Large intestine (tissue), 3 donors: ENCODE results near the gene GALNT1. TPM values are rescaled to one million over a fixed set of nuclear protein-coding genes. Genes with fewer than 3 reads are reported as not detected.
A peak's percentile ranks its signal among the peaks of the same experiment; 100 is the strongest.

Experiments used
- DNase-seq, 2 donors: peaks; one replicate each; pipeline versions ENCODE4 v3.0.0 to v3.0.0-alpha.2; 2013
- H3K27ac ChIP-seq: one replicate; pipeline ENCODE4 v1.5.1; 2013; ENCODE audit warnings: low read length
- H3K27me3 ChIP-seq: 2 replicates; pipeline ENCODE4 v1.6.1; 2013; ENCODE audit warnings: low read length; ENCODE audit not compliant: control insufficient read depth, insufficient read depth
- H3K36me3 ChIP-seq: 2 replicates; pipeline ENCODE4 v1.6.1; 2013; ENCODE audit warnings: low read length; ENCODE audit not compliant: control insufficient read depth, insufficient read depth
- H3K4me1 ChIP-seq: one replicate; pipeline ENCODE4 v1.6.1; 2013; ENCODE audit warnings: low read length; ENCODE audit not compliant: control insufficient read depth, insufficient read depth
- H3K4me3 ChIP-seq: one replicate; pipeline ENCODE4 v1.5.1; 2013; ENCODE audit warnings: low read length
- H3K9me3 ChIP-seq: one replicate; pipeline ENCODE4 v1.6.1; 2013; ENCODE audit warnings: mild to moderate bottlenecking, low read depth, low read length, moderate library complexity; ENCODE audit not compliant: control insufficient read depth
- WGBS: methylation state at CpG from one replicate; pipeline ENCODE4 v1.1.5; 2013; ENCODE audit warnings: low lambda C conversion rate; ENCODE audit not compliant: insufficient coverage; 5-methylcytosine and 5-hydroxymethylcytosine counted together
- polyA plus RNA-seq: library from polyadenylated mRNA; unstranded; fragments of 120-200 nt; gene quantifications from one replicate; pipeline ENCODE4 v1.2.1, GENCODE V29; 2013

Gene GALNT1
- polyA plus RNA-seq, 1 donor, result 124 TPM

DNA sequence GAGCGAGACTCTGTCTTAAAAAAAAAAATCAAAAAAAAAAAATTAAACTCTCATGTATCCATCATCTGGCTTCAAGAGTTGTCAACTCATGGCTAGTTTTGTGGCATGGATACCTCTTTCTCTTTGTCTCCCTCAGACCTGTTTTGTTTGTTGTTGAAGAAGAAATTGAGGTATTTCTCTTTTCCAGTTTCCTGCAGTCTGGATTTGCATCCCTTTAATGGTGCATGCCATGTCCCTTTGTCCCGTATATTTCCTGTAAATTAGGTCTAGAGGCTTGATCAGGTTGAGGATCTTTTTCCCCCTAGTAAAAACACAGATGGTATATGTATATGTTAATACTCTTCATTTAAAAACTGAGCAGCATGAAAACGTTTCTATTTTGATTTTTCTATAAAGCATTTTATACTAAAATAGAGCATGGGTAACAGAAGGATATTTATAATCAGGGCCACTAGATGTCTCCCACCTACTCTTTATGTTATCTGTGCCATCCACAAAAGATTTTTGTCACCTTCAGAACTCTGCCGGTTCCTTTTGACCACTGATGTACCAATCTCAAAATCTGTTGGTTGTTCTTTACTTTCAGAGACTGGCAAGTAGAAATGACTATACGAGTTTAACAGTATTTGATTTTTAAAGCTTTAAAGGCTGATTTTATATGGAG lies 80.1 kb downstream of the GALNT1 start:
- Histone ChIP-seq H3K27me3 (no peaks in the 10 kb centered on the region), H3K4me1 (no peaks in the 10 kb centered on the region), H3K4me3 (no peak overlapping the region), H3K27ac (no peak overlapping the region), H3K9me3 (no peaks in the 10 kb centered on the region), H3K36me3 (peaks cover 15% of the 10 kb centered on the region)
- no peak for DNase-seq
- WGBS, result 100% methylated on average over 2 of the region's 5 CpGs

GRCh38 chr18:35662293-35663062 lies 80.9 kb downstream of the GALNT1 start:
- WGBS, result 88% methylated on average over 1 of the region's 3 CpGs
- H3K27ac ChIP-seq, result no peak overlapping the region
- H3K4me1 ChIP-seq, result no peaks in the 10 kb centered on the region
- H3K27me3 ChIP-seq, result no peaks in the 10 kb centered on the region
- H3K36me3 ChIP-seq, result peaks cover 22% of the 10 kb centered on the region
- DNase-seq, result no peak
- no peak overlapping the region for H3K4me3 ChIP-seq
- no peaks in the 10 kb centered on the region for H3K9me3 ChIP-seq

- peaks cover 9% of the 10 kb centered on the region for H3K4me1 ChIP-seq
- H3K9me3 ChIP-seq, result peaks cover 3% of the 10 kb centered on the region
- no peak overlapping the region for H3K4me3 ChIP-seq
- DNase-seq, result peak; percentile 29 to 72
- H3K27ac ChIP-seq, result peak overlapping the region; percentile 87
- no CpG with 5 or more reads among the region's 1 CpG for WGBS
- peaks cover 11% of the 10 kb centered on the region for H3K36me3 ChIP-seq
- H3K27me3 ChIP-seq, result no peaks in the 10 kb centered on the region
These were observed 90.5 kb downstream of the GALNT1 start for GRCh38 chr18:35671966-35672603.

GRCh38 chr18:35672897-35673296 lies 91.4 kb downstream of the GALNT1 start:
- Histone ChIP-seq H3K4me1 (peaks cover 9% of the 10 kb centered on the region), H3K4me3 (no peak overlapping the region), H3K27ac (peak overlapping the region; percentile 87), H3K27me3 (no peaks in the 10 kb centered on the region), H3K36me3 (peaks cover 6% of the 10 kb centered on the region), H3K9me3 (peaks cover 3% of the 10 kb centered on the region)
- WGBS, result 80% methylated on average over 1 of the region's 1 CpG
- peak; percentile 51 to 73 for DNase-seq

DNA sequence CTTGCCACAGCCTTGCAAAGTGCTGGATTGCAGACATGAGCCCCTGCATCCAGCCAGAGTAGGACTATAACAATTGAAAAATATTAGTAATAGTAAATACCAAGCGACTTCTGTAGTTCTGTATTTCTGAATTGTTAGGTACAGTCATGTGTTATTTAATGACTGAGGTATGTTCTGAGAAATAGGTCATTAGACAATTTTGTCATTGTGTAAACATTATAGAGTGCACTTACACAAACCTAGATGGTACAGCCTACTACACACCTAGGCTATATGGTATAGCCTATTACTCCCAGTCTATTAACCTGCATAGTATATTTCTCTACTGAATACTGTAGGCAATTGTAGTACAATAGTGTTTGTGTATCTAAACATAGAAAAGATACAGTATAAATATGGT lies 92.1 kb downstream of the GALNT1 start:
- Histone ChIP-seq H3K36me3 (peaks cover 6% of the 10 kb centered on the region), H3K4me1 (peaks cover 9% of the 10 kb centered on the region), H3K27ac (peak overlapping the region; percentile 87), H3K9me3 (peaks cover 3% of the 10 kb centered on the region), H3K27me3 (no peaks in the 10 kb centered on the region), H3K4me3 (no peak overlapping the region)
- 100% methylated on average over 1 of the region's 1 CpG for WGBS
- no peak for DNase-seq

GRCh38 chr18:35680139-35680551 lies 98.6 kb downstream of the GALNT1 start:
- Histone ChIP-seq H3K9me3 (no peaks in the 10 kb centered on the region), H3K4me3 (no peak overlapping the region), H3K4me1 (no peaks in the 10 kb centered on the region), H3K36me3 (peaks cover 20% of the 10 kb centered on the region), H3K27ac (no peak overlapping the region), H3K27me3 (no peaks in the 10 kb centered on the region)
- DNase-seq, result no peak

DNA sequence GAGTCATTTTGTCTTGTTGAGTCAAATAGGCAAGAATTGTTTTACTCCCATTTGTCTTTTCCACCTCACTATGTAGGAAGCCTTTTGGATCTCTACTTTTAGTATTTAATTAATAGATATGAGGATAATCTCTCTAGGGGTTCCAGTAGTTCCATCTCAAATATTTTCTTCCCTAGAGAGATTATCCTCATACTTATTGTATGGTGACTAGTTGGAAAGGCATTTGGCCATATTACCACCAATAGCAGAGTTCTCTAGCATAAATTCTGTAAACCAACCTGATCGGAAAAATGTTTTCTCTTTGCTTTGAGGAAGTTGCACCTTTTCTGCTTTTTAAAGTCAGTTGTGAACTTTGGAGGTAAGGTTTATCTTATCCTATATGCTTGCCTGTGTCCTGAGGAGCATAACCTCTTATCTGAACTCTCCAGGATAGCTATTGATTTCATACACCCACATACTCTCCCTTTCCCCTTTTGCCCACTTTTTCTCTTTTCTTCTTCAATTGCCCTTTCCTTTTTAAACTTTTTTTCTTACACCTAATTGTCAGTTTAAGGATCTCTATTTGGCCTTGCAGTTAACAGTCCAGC lies 100.8 kb downstream of the GALNT1 start:
- DNase-seq, result no peak
- Histone ChIP-seq H3K9me3 (no peaks in the 10 kb centered on the region), H3K4me1 (no peaks in the 10 kb centered on the region), H3K36me3 (peaks cover 27% of the 10 kb centered on the region), H3K27ac (no peak overlapping the region), H3K4me3 (no peak overlapping the region), H3K27me3 (no peaks in the 10 kb centered on the region)
- no CpG with 5 or more reads among the region's 1 CpG for WGBS

DNA sequence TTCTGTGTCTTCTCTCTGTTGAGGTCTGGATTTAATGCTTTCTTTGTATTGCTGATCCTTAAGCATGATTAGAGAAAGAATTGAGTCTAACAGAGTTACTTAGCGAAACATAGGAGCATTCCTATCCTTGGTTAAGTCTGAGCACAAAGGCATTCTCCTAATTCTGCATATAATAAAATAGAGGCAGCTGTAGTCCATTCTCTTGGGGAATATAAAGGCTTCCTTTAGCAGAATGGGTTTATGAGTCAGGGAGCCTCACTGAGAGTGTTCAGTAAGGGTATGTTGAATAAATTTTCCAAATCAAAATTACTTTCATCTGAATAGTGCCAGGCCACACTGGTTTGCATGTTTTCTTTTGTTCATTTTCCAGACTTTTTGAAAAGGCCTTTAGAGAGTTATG lies 101.5 kb downstream of the GALNT1 start:
- H3K36me3 ChIP-seq, result peaks cover 27% of the 10 kb centered on the region
- H3K9me3 ChIP-seq, result no peaks in the 10 kb centered on the region
- DNase-seq, result no peak
- H3K4me3 ChIP-seq, result no peak overlapping the region
- no CpG with 5 or more reads among the region's 1 CpG for WGBS
- H3K27ac ChIP-seq, result no peak overlapping the region
- H3K4me1 ChIP-seq, result no peaks in the 10 kb centered on the region
- no peaks in the 10 kb centered on the region for H3K27me3 ChIP-seq

DNA sequence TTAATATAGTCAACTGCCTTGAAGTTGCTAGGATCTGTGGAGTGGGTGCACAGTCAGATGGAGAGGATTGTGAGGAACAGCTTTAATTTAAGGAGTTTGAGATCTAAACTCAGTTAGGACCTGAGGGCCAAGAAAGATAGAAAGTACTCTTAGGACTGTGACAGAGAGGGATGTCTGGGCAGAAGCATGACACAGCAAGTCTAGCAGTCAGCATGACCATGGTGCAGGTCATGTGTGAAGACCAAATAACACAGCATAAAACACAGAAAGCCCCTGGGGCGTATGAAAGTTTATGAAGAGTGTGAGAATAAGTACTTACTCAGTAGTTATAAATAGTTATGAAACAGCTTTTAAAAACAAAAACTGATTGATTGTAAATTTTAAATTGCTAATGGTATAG lies 107.2 kb downstream of the GALNT1 start:
- Histone ChIP-seq H3K27me3 (no peaks in the 10 kb centered on the region), H3K9me3 (no peaks in the 10 kb centered on the region), H3K4me1 (no peaks in the 10 kb centered on the region), H3K36me3 (peaks cover 37% of the 10 kb centered on the region), H3K27ac (no peak overlapping the region), H3K4me3 (no peak overlapping the region)
- WGBS, result no CpG with 5 or more reads among the region's 1 CpG
- no peak for DNase-seq

DNA sequence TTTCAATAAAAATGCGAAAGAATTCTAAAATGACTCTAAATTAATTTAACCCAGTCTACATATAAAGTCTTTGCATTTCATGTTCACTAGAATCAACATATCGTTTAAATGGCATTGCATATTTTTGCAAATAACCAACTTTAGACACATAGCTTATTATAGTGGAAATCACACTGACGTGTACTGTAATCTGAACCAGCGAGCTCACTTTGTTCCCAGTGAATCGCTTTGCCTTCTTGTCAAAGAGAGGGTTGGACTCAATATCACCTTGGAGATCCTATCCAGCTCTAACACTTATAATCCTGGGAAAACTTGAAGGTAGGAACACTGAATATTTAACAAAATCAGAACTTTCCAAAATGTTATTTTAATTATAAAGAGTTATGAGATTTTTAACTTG lies 108.2 kb downstream of the GALNT1 start:
- DNase-seq, result no peak
- H3K4me3 ChIP-seq, result no peak overlapping the region
- no peaks in the 10 kb centered on the region for H3K4me1 ChIP-seq
- no peak overlapping the region for H3K27ac ChIP-seq
- no peaks in the 10 kb centered on the region for H3K9me3 ChIP-seq
- peaks cover 36% of the 10 kb centered on the region for H3K36me3 ChIP-seq
- H3K27me3 ChIP-seq, result no peaks in the 10 kb centered on the region
- WGBS, result 29% methylated on average over 1 of the region's 5 CpGs
